SW480 (cell line): ENCODE measurements around the gene TCTA.

Source experiments
- DNase-seq: peaks from one replicate; pipeline ENCODE4 v3.0.0-alpha.2; 2016; ENCODE audit warnings: low spot score

Gene TCTA

GRCh38 chr3:49410846-49411534, 1.2 kb upstream of the TCTA start:
- no peak for DNase-seq

GRCh38 chr3:49411535-49411967, 672 bp upstream of the TCTA start:
- peak; percentile 54 for DNase-seq

GRCh38 chr3:49412632-49413337, 562 bp downstream of the TCTA start:
- DNase-seq = no peak

GRCh38 chr3:49413338-49413734, 1.1 kb downstream of the TCTA start:
- DNase-seq = no peak

GRCh38 chr3:49414753-49415152, 2.5 kb downstream of the TCTA start:
- no peak for DNase-seq

GRCh38 chr3:49415931-49416601, 3.8 kb downstream of the TCTA start:
- DNase-seq = no peak

GRCh38 chr3:49416867-49417266, 4.6 kb downstream of the TCTA start:
- DNase-seq = no peak

- no peak for DNase-seq
These were observed 5.4 kb downstream of the TCTA start for GRCh38 chr3:49417516-49418120.

- no peak for DNase-seq
These were observed 9.7 kb downstream of the TCTA start for GRCh38 chr3:49421890-49422378.

GRCh38 chr3:49422379-49423248, 10.4 kb downstream of the TCTA start, which contains the start of gene AMT:
AMT (minus strand) TSS chr3:49422473; CDS start chr3:49422450, 23 bp downstream.
- DNase-seq = no peak

GRCh38 chr3:49424816-49425215, 12.6 kb downstream of the TCTA start:
- DNase-seq = no peak

GRCh38 chr3:49427586-49427985, 15.4 kb downstream of the TCTA start:
- DNase-seq = no peak

- DNase-seq = no peak
These were observed 16.5 kb downstream of the TCTA start for GRCh38 chr3:49428752-49429080.

GRCh38 chr3:49434731-49435130, 22.5 kb downstream of the TCTA start:
- no peak for DNase-seq

- no peak for DNase-seq
These were observed 33.2 kb downstream of the TCTA start for GRCh38 chr3:49445391-49445790.

GRCh38 chr3:49453621-49454020, 41.4 kb downstream of the TCTA start:
- no peak for DNase-seq

GRCh38 chr3:49454458-49454857, 42.2 kb downstream of the TCTA start:
- DNase-seq = peak; percentile 59

- DNase-seq = no peak
These were observed 42.9 kb downstream of the TCTA start for GRCh38 chr3:49454898-49455681.

GRCh38 chr3:49456466-49456865, 44.2 kb downstream of the TCTA start:
- no peak for DNase-seq

GRCh38 chr3:49460188-49460890, 48.1 kb downstream of the TCTA start:
- DNase-seq = no peak
